PC-3 (cell line): Measurements from ENCODE around the gene CROCC2. TPM values are rescaled to one million over a fixed set of nuclear protein-coding genes. Genes with fewer than 3 reads are reported as not detected.

Source experiments
- ATAC-seq: fragments of 200-7000 bp; cut with Tn5 transposase; 2 replicates; pipeline ENCODE4 v1.9.1; 2020; ENCODE audit warnings: mild to moderate bottlenecking, moderate library complexity
- BruUV-seq: library from RNA; stranded (reverse); fragments of 400-500 nt; replicated peaks from 2 replicates; lab custom pipeline; 2021; lab: Mats Ljungman, UMichigan
- CTCF ChIA-PET: fragments of 300-600 bp; sonication (Branson Sonifier 250); formaldehyde crosslinking; loops from one replicate; lab custom pipeline; 2022; ENCODE audit warnings: antibody characterized with exemption; lab: Charles Lee
- POLR2A ChIA-PET: fragments of 300-600 bp; sonication (Branson Sonifier 250); formaldehyde crosslinking; loops from one replicate; lab custom pipeline; 2022; ENCODE audit warnings: antibody characterized with exemption; ENCODE audit not compliant: unreplicated experiment; lab: Charles Lee
- DNase-seq: peaks from one replicate; pipeline ENCODE4 v3.0.0-alpha.2; 2015
- H2AFZ ChIP-seq: fragments of 300-600 bp; sonication (generic); 2 replicates; pipeline ENCODE4 v1.6.0; 2016; ENCODE audit warnings: antibody characterized with exemption, low read length
- H3F3A ChIP-seq: fragments of 300-600 bp; sonication (generic); one replicate; pipeline ENCODE4 v1.6.0; 2017; ENCODE audit warnings: antibody characterized with exemption, low read length, control low read depth, mild to moderate bottlenecking; ENCODE audit not compliant: unreplicated experiment
- H3K27ac ChIP-seq: fragments of 300-600 bp; sonication (generic); 2 replicates; pipeline ENCODE4 v1.5.1; 2016; ENCODE audit warnings: mild to moderate bottlenecking, low read length
- H3K27me3 ChIP-seq: fragments of 300-600 bp; sonication (generic); 2 replicates; pipeline ENCODE4 v1.6.1; 2016; ENCODE audit warnings: low read length, mixed read lengths
- H3K36me3 ChIP-seq: fragments of 300-600 bp; sonication (generic); 2 replicates; pipeline ENCODE4 v1.6.1; 2016; ENCODE audit warnings: low read depth, mixed run types, low read length, mixed read lengths
- H3K4me1 ChIP-seq: fragments of 300-600 bp; sonication (generic); 2 replicates; pipeline ENCODE4 v1.5.1; 2016; ENCODE audit warnings: low read length; ENCODE audit not compliant: insufficient read depth
- H3K4me2 ChIP-seq: fragments of 300-600 bp; sonication (generic); 2 replicates; pipeline ENCODE4 v1.6.0; 2016; ENCODE audit warnings: low read length
- H3K4me3 ChIP-seq: fragments of 300-600 bp; sonication (generic); 2 replicates; pipeline ENCODE4 v1.5.1; 2016; ENCODE audit warnings: mild to moderate bottlenecking, low read length, mixed read lengths
- H3K79me2 ChIP-seq: fragments of 300-600 bp; sonication (generic); 2 replicates; pipeline ENCODE4 v1.6.1; 2017; ENCODE audit warnings: low read length, mixed read lengths
- H3K9ac ChIP-seq: fragments of 300-600 bp; sonication (generic); 2 replicates; pipeline ENCODE4 v1.6.0; 2016; ENCODE audit warnings: mild to moderate bottlenecking, low read length
- H3K9me2 ChIP-seq: fragments of 300-600 bp; sonication (generic); replicated peaks from 2 replicates; pipeline ENCODE4 v1.6.1; 2016; ENCODE audit warnings: mixed run types, low read length, mixed read lengths
- H3K9me3 ChIP-seq: fragments of 300-600 bp; sonication (generic); 2 replicates; pipeline ENCODE4 v1.6.1; 2016; ENCODE audit warnings: low read length, mixed read lengths
- H4K20me1 ChIP-seq: fragments of 300-600 bp; sonication (generic); 2 replicates; pipeline ENCODE4 v1.6.1; 2016; ENCODE audit warnings: low read length, mixed read lengths
- CTCF ChIP-seq: fragments of 300-600 bp; sonication (generic); conservative IDR thresholded peaks from 2 replicates; pipeline ENCODE4 v1.5.1; 2017; ENCODE audit warnings: antibody characterized with exemption, low read depth, mild to moderate bottlenecking, low read length
- EZH2 ChIP-seq: fragments of 300-600 bp; sonication (generic); IDR thresholded peaks from one replicate; pipeline ENCODE4 v1.6.1; 2017; ENCODE audit warnings: antibody characterized with exemption, mild to moderate bottlenecking, low read length; ENCODE audit not compliant: unreplicated experiment
- EZH2phosphoT487 ChIP-seq: fragments of 300-600 bp; sonication (generic); IDR thresholded peaks from 2 replicates; pipeline ENCODE4 v1.6.1; 2018; ENCODE audit warnings: mild to moderate bottlenecking, antibody characterized with exemption, low read length, borderline replicate concordance
- intact Hi-C: fragments of 100-400 bp; cut with micrococcal nuclease; formaldehyde crosslinking; loops from 2 replicates; pipeline ENCODE4 v1.9.0; 2023
- total RNA-seq: library from RNA; depleted of rRNA; stranded (reverse); fragments of >200 nt; gene quantifications from 2 replicates; pipeline ENCODE4 v1.2.3, GENCODE V29; 2014

Gene CROCC2
- total RNA-seq, 1 experiment from 2014 or later, result not detected

DNA sequence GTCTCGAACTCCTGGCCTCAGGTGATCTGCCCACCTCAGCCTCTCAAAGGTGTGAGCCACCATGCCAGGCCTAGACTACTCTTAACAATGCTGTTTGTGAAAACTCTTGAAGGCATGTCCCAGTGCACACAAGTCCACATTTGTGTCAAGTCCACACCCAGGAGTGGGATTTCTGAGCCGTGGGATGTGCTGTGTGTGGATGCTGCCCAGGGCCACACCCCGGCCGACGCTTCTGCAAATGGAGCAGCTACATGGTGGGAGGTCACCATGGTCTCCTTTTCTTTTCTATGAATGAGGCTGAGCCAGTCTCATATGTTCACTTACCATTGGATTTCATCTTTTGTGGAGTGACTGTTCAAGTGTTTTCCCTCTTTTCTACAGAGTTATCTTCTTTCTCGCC lies 108.1 kb downstream of the CROCC2 start:
- no peaks in the 10 kb centered on the region for H4K20me1 ChIP-seq
- no TSS peak for BruUV-seq
- no peak overlapping the region for H3K4me3 ChIP-seq
- ChIA-PET POLR2A (no interaction called here), CTCF (no interaction called here)
- no peaks in the 10 kb centered on the region for H3K36me3 ChIP-seq
- peaks cover 9% of the 10 kb centered on the region for H3K4me1 ChIP-seq
- H3K9ac ChIP-seq, result no peak overlapping the region
- ATAC-seq, result no peak
- no peaks in the 10 kb centered on the region for H3F3A ChIP-seq
- H3K9me2 ChIP-seq, result no peaks in the 10 kb centered on the region
- no peaks in the 10 kb centered on the region for H3K27me3 ChIP-seq
- no peak for DNase-seq
- intact Hi-C loops, result no loop called here
- TF ChIP-seq EZH2 (no peak), EZH2phosphoT487 (no peak), CTCF (no peak)
- no peaks in the 10 kb centered on the region for H3K79me2 ChIP-seq
- H3K27ac ChIP-seq, result no peak overlapping the region
- H3K4me2 ChIP-seq, result no peak overlapping the region
- H2AFZ ChIP-seq, result no peak overlapping the region
- H3K9me3 ChIP-seq, result no peaks in the 10 kb centered on the region

DNA sequence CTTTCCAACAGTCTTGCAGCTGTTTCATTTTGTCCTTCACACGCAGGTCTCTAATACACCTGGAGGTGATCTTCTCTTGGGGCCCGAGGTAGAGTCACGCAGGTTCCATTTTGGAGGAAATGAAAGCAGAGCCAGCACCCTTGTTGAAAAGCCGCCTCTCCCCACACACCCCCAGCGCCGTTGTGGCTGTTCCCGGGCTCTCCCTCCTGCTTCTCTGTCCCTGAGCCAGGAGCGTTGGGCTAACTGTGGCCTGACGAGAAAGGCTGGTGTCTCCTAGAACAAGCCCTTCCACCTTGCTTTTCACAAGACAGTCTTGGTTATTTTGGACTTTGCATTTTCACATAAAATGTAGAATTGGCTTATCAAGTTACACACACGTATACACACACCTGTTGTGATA lies 108.6 kb downstream of the CROCC2 start:
- DNase-seq, result no peak
- Histone ChIP-seq H3K4me2 (no peak overlapping the region), H3K79me2 (no peaks in the 10 kb centered on the region), H3K4me3 (no peak overlapping the region), H4K20me1 (no peaks in the 10 kb centered on the region), H3K36me3 (no peaks in the 10 kb centered on the region), H3K27me3 (no peaks in the 10 kb centered on the region), H2AFZ (no peak overlapping the region), H3K9me2 (no peaks in the 10 kb centered on the region), H3K4me1 (peaks cover 6% of the 10 kb centered on the region), H3K9ac (no peak overlapping the region), H3K27ac (no peak overlapping the region), H3F3A (no peaks in the 10 kb centered on the region), H3K9me3 (no peaks in the 10 kb centered on the region)
- no peak for ATAC-seq
- no TSS peak for BruUV-seq
- intact Hi-C loops, result no loop called here
- ChIA-PET CTCF (no interaction called here), POLR2A (no interaction called here)
- TF ChIP-seq CTCF, result no peak
- TF ChIP-seq EZH2, result no peak
- no peak for TF ChIP-seq EZH2phosphoT487

DNA sequence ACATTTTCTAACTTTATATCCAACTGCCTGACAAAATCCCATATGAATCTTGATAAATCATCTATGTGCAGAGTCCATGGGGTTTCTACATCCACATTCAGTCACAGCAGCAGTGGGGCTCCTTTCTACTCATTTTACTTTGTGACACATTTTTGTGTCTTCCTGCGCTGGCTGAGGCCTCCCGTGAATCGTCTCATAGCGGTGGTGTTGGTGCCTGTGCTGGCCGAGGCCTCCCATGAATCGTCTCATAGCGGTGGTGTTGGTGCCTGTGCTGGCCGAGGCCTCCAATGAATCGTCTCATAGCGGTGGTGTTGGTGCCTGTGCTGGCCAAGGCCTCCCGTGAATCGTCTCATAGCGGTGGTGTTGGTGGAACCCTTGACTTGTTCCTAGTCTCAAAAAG lies 109.3 kb downstream of the CROCC2 start:
- BruUV-seq, result no TSS peak
- Histone ChIP-seq H3K9me2 (no peaks in the 10 kb centered on the region), H3K4me3 (no peak overlapping the region), H3K9me3 (no peaks in the 10 kb centered on the region), H2AFZ (no peak overlapping the region), H3K9ac (no peak overlapping the region), H3K79me2 (no peaks in the 10 kb centered on the region), H3K27me3 (no peaks in the 10 kb centered on the region), H3F3A (no peaks in the 10 kb centered on the region), H3K4me1 (peaks cover 1% of the 10 kb centered on the region; the same call in 1 of the 2 replicates), H4K20me1 (no peaks in the 10 kb centered on the region), H3K36me3 (no peaks in the 10 kb centered on the region), H3K27ac (no peak overlapping the region), H3K4me2 (no peak overlapping the region)
- no peak for TF ChIP-seq EZH2
- no peak for TF ChIP-seq EZH2phosphoT487
- no peak for TF ChIP-seq CTCF
- ChIA-PET CTCF (no interaction called here), POLR2A (no interaction called here)
- DNase-seq (no peak), ATAC-seq (no peak)
- intact Hi-C loops, result no loop called here
